NCI-H226 (cell line): ENCODE results near the gene KCTD11.

Experiments used
- DNase-seq: peaks from one replicate; pipeline ENCODE4 v3.0.0-alpha.2; 2015

KCTD11 gene

DNA sequence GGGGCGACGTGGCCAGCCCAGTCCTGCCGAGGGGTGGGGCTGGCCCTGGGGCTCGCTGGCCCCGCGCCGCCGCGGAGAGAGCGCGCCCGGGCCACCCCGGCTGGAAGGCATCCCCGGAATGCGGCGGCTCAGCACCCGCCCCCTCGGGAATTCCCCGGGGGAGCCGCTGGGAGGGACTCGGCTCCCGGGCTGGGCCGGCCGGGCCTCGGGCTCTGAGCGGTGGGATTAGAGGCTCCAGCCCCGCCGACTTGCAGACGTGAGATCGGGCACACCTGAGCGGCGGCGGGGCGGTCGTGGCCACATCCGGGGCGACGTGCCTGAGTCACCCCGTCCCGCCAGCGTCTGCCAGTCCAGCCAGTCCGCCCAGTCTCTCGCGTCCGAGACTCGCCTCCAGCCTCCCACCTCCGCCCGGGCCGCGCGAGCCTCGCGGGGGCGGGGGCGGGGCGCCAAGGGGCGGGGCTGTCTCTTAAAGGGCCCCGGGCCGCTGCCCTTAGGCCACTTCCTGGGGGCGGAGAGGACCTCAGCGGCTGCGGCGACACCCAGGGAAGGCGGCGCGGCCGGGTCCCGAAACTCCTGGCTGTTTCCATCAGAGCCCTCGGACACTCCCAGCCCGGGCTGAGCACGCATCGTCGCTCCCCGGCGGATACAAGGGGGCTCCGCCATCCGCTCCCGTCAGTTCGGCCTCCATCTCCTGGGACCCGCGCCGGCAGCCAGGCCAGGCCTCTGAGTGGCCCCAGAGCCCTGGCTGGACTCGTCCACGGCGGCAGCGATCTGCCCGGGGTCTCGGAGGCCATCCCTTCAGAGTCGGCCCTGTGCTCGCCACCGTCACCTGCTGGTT is at the start of gene KCTD11:
Gene KCTD11, plus strand, starts transcription at position 498 of the 838 bp plus-strand sequence.
- DNase-seq: peak; percentile 92

DNA sequence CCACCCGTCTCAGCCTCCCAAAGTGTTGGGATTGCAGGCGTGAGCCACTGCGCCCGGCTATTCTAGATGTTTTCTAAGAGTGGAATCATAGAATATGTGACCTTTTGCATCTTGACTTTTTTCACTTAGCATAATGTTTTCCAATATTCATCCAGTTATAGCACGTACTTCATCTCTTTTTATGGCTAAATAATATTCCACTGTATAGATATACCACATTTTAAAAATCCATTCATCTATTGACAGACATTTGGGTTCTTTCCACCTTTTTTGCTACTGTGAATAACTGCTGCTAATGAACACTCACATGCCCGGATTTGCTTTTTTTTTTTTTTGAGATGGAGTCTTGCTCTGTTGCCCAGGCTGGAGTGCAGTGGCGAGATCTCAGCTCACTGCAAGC is 47.8 kb upstream of the KCTD11 start:
- no peak for DNase-seq

DNA sequence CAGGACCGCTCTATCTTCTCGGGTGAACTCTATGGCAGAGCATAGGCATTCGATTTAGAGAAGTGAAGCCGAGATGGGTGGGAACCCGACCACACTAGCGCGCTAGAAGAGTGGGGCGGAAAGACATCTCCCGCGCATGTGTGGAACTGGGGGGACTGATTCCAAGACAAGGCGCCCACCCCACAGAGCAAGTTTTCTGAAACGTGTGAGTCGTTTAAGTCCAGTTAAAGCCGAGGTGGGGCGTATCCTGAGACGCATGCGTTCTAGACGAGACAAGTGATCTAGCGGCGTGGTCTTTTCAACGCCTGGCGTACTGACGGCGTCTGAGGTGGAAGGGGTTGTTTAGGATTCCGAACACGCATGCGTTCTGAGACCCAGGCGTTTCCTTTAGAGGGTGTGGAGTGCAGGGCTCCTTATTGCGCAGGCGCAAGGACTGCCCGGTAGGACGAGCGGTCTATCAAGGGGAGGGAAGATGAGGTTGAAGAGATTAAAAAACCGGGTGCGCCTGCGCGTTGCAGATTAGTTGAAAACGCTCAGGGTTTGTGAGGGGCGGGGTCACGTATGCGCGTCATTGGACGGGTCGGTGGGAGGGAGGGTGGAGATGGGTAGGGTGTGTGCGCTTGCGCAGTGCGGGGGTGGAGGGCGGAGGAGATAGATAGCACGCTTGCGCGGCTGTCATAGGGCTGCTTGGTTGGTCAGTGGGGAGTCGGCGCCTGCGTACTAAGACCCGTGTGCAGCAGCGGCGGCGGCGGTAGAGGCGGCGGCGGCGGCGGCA is 44.9 kb upstream of the KCTD11 start, which contains the start of gene EIF5A:
Gene EIF5A, plus strand, starts transcription at position 718 of the 775 bp plus-strand sequence. CDS start 2,008 bp downstream, outside the sequence.
- DNase-seq: peak; percentile 99

DNA sequence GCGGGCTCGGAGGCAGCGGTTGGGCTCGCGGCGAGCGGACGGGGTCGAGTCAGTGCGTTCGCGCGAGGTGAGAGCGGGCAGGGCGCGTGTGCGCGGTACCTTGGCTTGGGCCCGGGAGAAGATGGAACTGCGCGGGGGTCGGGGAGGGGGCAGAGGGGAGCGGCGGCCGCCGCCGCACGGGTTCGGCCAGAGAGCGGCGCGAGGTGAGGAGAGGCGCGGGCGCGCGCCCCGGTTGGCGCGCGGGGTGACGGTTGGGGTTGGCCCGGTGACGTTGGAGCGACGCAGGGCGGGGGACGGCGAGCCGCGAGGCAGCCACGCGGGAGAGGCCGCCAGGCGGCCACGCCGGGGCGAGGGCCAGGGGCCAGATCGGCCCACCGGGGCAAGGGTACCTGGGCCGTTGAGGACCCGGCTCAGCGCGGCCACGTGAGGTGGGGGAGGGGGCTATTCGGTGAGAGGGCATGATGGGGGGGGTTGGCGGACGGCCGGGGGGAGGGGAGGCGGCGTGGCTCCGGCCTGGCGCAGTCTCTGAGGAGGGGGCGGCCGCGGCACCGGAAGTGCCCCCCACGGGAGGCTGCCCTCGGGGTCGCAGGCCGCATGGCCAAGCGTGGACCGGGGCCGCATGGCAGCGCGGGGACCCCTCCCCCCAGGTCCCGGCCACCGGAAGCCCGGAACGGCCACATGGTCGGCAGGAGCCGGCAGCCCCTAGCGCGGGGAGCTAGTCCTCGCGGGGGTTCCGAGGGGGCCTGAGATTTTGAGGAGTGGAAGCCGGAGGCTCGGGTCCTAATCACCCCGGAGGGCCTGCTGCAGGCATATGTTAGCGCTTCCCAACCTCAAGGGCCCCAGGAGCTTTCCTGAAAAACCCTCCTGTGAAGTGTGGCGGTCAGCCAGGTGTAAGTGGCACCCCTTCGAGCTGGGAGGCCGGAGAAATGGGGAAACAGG is 44.0 kb upstream of the KCTD11 start:
- peak; percentile 33 for DNase-seq

DNA sequence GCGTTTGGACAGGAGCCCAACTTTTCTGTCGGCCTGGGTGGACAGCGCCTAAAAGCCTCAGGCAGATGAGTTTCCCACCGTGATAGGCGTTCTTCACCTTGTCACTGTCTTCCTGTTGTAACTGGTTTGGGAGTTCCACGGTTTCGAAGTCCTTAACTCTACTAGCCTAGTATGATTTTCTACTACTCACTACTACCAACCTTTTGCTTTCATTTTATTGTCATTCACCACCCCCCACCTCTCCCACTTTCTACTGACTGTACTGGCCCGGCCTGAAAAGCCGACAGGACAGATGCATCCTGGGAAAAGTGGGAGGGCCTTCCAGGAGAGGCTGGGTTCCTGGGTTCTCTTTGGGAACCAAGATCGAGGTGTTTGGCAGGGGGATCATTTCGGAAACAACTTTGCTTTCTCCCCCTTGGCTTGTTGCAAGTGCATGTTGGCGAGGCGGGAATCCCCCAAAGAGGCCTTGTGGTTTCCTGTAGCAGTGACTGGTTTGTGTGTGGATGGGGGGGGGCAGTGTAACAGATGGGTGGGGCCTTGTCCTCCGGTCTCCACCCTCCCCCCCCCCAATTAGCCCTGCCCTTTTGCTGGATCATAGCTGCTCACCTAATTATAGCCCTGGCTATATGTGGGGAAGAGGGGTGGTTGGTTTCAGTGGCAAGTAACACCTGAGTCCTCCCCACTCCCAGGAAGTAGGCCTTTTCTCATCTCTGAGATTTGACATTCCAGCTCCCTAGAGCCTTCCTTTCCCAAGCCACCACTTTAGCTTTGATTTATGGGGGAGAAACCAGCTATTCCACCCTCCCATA is 43.1 kb upstream of the KCTD11 start:
- DNase-seq: peak; percentile 68

DNA sequence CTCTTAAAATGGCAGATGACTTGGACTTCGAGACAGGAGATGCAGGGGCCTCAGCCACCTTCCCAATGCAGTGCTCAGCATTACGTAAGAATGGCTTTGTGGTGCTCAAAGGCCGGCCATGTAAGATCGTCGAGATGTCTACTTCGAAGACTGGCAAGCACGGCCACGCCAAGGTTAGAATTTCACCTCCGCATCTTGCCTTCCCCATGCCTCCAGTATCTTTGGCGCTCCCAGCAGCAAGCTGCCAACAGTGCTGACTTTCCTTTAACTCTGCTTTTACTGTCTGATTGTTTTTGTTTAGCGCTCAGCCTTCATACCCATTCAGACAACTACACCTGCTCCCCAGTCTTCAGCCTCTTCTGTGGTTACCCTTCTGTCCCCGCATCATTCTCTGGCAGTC is 42.3 kb upstream of the KCTD11 start:
- DNase-seq: no peak

DNA sequence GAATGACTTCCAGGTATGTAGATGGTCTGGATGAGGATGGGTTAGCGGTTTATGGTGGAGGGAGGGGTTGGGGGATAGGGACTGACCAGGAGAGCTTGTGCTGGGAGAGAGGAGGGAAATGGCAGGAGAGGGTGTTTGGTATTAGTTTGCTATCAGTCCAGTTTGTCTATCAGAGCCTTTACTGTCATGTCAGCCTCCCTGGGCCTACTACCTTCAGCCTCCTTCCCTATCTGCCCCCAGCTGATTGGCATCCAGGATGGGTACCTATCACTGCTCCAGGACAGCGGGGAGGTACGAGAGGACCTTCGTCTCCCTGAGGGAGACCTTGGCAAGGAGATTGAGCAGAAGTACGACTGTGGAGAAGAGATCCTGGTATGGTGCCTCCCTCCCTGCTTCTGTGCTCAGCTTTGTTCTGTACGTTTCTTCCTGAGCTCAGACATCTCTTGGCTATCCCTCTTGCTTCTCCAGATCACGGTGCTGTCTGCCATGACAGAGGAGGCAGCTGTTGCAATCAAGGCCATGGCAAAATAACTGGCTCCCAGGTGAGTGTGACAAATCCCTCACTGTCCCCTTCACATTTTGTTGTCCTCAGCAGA is 40.8 kb upstream of the KCTD11 start:
- no peak for DNase-seq

DNA sequence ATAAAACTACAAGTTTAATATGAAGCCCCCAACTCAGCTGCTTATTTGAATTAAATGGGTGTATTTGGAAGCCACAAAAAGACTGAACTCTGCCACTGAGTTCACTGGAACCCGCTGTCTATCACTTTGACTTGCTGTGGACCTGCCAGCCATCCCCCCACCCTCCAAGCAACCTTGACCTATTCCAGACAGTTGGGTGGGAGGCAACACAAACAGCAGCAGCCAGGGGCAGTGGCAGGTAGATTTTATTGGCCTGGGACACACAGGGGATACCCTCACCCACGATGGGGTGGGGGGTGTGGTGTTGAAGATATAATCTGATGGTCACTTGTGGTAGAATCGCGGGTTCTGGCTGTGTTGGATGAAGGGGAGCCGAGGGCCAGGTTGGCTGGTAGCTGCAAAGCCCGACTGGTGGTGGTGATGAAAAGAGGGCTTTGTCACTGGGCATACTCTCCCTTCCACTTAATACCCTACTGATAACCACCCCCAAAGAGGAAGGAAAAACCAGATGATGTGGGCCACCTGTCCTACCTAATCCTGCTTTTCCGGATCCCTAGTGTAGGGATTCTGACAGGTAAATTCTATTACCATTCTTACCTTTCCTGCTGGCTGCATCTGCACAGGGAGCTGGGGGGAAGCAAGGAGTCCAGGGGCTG is 39.4 kb upstream of the KCTD11 start:
- no peak for DNase-seq

DNA sequence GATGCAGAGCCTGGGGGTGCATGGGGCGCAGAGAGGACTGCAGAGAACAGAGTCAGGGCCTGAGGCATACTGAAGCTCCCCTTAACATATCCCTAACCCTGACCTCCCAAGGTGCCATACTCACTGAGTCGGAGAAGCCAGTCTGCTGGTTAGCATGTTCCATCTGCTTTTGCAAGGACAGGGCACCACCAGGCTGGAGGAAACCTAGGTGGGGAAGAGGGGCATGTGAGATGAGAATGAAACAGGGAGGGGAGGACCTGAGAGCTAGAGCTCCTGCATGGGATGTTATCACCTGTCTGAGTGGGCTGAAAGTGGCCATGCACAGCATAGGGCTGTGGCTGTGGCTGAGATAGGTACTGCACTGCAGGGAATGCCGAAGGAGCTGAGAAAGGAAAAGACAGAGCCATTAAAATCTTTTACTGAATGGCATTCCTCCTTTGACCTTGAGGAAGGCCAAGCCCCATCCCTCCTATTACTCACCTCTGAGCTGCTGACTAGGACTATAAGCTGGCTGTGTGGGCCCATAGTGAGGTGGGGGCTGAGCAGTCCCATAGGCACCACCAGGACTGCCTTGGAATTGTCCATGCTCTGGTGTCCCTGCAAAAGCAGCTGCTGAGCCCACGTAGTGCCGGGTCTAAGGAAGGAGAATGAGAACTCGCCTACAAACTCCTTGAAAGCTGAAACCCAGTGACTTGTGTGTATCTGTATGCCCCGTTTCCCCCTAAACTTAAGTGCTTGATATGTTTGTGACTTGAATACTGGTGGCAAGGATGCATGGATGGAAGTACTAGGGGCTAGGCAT is 38.7 kb upstream of the KCTD11 start:
- DNase-seq: no peak

DNA sequence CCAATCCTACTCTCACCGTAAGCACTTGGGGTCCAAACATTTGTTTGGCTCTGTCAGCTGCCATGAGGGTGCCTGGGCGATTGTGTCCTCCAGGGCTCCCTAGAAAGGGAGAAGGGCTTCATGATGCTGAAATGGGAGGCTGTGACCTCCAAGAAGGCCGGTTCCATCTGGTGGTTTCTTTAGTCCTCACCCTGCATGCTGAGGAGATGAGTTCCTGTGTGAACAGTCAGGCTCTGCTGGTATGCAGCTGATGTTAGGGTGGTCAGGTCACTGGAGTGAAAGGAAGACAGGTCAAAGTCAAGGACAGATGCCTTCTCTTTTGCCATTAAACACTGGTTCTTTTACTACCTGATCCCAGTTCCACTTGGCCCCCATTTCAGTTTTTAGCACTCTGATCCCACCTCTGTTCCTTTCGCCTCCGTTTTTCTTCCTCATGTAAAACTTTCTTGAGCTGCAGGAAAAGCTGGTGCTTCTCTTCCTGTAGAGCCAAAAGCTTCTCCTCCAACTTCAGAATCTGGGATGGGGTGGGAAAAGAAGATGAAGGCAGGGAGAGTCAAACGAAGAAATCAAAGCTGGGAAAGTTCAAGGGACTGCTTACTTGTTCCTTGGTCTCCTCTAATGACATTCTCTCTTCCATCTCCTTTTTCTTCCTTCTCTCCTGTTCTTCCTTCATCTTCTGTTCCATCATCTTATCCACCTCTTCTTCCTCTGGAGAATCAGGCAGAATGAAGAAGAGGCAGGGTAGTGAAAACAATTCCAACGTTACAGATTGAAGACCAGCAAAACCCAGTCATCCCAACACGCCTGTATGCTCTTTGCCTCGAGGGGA is 37.9 kb upstream of the KCTD11 start:
- no peak for DNase-seq

DNA sequence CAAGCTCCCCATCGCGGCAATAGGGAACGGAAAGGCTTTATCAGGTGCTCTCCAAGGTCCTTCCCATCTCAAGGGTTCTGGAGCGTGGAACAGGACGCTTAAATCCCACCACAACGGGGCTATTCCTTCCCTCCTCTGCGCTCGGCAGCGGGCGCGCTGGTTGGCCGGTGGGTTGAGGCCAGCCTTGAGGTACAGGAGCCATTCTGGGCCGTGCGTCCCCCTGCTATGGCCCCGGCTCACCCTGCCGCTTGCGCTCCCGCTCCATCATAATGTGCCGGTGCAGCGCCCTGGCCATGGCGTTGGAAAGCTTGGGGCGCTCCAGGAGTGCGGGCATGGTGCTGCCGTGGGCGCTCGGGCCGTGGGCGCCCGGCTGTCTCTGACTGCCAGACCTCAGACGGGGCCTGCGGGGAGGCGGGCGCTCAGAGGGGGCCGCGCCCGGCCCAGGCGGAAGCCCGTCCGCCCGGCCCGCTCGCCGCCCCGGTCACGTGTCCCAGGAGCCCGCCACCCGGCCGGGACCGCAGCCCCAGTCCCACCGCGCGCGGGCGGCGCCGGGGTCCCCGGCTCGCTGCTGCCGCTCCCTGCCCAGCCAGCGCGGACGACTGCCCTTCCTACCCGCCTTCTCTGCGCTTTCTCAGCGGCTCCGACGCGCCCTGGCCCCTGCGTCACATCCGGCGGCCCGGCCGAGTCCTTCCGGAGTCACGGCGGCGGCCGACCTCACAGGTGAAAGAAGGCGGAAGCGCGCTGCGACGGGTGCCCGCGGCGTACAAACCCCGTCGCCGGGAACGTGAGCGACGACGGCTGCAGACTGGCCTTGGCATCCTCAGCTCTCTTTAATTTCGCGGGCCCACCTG is 37.0 kb upstream of the KCTD11 start, which contains the start of gene GPS2:
Gene GPS2, minus strand, starts transcription at position 642 of the 851 bp plus-strand sequence. Its CDS starts 308 bp downstream, at position 334.
- DNase-seq: peak; percentile 77

DNA sequence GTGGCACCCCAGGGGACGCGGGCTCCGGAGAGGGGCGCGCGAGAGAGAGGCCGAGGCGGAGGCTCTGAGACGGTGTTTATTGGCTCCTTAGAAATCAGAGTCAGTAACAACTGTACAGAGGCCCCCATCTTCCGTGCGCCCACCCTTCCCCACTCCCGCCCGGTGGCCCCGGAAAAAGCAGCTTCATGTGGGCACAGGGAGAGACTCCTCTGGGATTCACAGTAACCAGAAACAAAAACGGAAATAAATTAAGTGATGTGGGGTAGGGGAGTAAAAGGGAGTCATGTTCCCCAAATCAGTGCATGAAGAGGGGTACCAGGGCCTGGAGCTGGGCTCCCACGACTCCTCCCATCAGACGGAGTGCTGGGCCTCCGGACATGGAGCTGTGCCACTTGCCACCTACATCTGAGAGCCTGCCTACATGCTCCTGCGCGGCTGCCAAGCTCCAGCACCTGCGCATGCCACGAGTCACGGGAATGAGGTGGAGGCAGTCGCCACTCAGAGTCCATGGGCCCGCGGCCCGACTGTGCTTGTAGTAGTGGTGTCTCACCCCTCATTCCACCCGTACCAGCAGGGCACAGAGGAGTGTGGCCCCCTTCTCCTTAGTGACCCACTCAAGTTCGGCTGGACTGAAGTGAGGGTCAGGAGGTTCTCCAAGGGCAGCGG is 36.3 kb upstream of the KCTD11 start:
- DNase-seq: no peak

DNA sequence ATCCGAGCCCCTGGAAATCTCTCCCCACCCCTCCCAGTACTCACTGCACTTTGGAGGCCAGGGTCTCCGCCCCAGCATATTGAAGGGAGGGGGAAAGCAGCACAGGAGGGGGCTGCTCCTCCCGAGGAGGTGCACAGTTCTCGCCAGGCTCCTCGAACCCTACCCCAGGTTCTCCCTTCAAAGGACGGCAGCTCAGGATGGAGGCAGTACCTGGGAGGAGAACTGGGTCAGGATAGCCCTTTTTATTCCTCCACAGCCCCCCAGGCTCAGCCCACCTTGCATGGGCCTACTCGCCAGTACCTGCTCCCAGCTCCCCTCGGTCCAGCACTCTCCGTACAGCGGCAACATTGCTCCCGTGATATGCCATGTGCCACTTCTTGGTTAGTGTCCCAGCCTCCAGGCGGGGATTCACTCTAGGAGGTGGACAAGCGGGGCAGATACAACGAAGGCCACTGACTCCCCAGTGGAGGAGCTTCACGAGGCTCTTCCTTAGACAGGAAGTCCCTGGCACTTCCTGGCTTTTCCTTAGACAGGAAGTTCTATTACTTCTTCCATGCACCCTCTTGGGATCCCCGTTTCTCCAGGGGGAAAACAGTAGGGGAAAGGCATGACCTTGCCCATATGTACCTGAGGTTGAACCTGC is 34.7 kb upstream of the KCTD11 start:
- no peak for DNase-seq

DNA sequence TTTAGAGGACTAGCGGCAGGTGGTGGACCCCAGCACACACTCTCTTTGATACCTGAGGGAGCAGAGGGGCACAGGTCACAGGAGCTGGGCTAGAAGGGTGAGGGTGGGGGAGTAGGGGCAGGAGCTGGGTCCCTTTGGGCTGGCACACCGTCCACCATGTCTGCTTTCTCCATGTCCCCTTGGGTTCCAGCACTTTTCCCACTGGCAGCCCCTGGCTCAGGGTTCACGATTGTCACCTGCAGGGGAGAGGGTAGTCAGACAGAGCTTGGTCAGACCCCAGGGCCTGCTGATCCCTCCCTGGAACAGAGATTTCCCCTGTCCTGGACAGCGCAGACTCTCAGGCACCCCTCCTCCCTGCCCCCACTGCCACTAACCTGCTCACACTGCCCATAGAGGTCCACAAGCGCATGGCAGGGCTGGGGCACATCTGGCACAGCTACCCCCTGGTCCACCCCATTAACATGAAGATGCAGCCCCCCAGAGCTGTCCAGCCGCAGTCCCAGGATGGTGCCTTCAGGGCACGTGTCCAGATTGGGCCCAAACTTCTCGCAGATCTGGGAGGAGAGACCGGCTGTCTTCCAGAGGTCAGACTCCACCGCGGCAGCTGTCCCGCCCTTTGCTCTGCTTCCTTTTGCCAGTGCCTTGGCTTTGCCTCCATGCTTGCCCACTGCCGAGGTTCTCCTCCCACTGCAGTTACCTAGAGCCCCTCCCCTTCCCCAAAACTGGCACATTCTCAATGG is 33.7 kb upstream of the KCTD11 start:
- DNase-seq: no peak

DNA sequence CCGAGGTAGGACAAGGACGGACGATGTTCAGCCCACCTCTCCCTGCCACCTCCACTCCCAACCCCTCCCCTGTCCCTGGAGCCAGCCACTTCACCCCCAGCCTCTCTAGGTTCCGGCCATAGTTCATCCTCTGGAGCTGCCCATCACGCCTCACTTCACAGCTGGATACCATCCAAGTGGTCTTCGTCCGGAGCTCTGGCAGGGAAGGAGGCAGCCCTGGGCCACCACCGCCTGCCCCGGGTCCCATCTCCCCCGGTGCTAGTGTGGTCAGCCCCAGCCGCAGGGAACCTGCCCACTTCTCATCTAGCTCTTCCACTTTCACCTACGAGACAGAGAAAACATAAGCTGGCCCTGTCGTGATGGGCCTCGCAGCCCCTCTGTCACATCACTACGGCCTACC is 30.5 kb upstream of the KCTD11 start:
- no peak for DNase-seq

DNA sequence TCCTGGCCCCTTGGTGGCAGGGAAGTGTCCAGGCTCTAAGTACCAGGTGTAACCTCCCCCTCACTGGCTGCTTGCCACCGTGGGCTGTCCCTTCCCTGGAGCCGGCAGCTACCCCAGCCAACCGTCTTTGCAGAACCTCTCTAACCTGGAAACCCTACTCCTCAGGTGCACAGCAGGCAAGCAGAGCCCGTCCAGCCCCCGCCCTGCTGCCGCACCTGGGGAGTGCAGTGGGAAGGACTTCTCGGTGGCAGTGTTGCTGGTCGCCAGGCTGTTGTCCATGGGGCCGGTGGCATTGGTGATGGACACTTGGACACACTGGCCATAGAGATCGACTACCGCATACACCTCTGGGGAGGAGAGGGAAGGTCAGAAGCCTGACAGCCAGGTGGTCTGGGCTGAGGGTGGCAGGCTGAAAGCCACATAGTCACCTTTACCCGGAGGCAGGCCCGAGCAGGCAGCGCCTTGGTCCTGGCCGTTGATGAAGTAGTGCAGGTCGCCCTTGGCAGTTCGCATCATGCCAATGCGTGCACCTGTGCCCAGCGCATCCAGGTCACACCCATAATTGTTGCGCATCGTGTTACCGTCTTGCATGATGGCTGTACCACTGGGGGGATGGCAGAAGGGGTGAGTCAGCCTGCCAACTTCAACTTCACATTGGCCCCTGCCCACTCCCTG is 29.3 kb upstream of the KCTD11 start:
- no peak for DNase-seq
